ENCODE data around the gene HNF1A.

Gene HNF1A

DNA sequence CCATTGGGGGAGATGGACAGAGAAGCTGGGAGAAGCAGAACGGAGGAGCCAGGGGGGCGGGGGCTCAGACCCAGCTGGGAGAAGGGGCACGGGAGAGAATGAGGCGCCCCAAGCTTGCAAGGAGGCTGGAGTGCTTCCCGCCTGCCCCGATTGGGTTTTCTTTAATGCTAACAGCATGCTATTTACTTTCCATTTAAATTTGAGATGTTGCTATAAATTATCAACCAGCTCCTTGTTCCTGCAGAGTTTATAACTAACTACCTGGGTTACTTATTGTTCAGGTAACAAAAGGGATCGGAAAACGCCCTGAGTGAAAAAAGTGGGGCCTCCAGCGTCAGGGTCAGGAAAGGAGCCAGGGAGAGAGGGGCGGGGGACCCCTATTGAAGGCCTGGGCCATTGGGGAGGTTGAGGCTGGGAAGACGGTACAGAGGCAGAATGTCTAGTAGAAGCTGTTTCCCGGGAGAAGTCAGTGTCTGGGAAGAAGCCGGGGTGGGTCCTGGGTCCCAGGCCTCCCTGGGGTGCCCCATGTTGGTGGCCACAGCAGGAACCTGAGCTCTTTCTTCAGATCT is 2.5 kb downstream of the HNF1A start:
- DNase-seq (ENCODE audit: low read depth), result no peak
- no peak for TF ChIP-seq CTCF (IDR thresholded peaks at IDR 0.05; ENCODE audit: insufficient read depth, low read depth, low read length, missing control alignments)

DNA sequence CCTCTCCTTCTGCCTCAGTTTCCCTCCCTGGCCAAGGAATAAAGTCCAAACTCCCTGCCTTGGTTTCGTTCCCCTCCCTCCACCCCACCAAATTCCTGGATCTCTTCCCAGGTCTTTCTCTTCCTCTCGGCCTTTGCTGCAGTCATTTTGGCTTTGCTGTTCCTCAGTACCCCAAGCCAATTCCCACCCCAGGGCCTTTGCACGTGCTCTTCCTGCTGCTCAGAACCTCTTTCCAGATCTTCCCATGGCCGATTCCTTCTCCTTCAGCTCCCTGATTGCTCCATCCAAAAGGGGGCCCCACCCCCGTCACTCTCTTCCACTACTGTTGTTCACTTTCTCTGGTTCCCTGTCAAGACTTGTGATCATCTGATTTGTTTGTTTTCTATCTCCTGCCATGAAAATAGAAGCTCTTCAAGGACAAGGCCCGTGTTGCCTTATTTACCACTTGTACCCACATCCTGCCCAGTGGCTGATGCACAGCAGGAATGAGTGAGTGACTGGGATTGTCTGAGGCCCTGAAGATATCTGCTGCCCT is 3.1 kb downstream of the HNF1A start:
- H3K4me3 ChIP-seq (ENCODE audit: low read depth, low read length), result no peak overlapping the region
- no peak for TF ChIP-seq CTCF (IDR thresholded peaks at IDR 0.05; ENCODE audit: insufficient read depth, low read depth, low read length, missing control alignments)
- no peak for DNase-seq (ENCODE audit: low read depth)

More for the DNA sequence above, 2.5 kb downstream of the HNF1A start:
- no peak overlapping the region for H3K4me3 ChIP-seq (ENCODE audit: low read depth, low read length)

DNA sequence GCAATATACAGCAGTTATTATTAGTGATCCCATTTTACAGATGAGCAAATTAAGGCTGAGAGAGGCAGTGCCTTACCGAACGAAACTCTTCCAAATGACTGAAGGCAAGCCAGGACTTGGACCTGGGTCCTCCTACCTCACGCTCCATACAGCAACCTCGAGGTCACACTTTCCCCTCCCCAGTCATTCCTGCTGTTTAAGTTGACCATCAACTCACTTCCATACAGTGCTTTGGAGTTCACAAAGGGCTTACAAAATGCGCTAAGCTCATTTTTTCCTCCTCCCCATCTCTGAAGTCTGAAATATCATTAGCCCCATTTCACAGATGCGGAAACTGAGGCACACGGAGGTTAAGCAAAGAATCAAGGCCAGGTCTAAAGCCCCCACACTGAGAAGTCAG is 4.3 kb downstream of the HNF1A start:
- DNase-seq (ENCODE audit: low read depth), result no peak
- no peak overlapping the region for H3K4me3 ChIP-seq (ENCODE audit: low read depth, low read length)
- TF ChIP-seq CTCF (IDR thresholded peaks at IDR 0.05; ENCODE audit: insufficient read depth, low read depth, low read length, missing control alignments), result no peak

DNA sequence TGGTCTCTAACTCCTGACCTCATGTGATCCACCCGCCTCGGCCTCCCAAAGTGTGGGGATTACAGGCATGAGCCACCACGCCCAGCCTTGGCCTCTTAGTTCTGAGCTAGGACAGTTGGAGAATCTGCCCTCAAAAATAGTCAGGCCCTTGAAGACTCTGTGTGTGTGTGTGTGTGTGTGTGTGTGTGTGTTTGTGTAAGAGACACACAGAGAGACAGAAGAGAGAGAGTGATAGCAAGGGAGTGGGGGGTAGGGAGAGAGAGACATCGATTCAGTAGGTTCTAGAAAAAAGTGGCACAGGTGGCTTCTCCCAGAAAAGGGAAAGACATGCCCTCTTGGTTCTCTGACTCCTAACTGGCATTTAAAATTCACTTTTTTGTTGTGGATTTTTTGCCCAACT is 5.4 kb downstream of the HNF1A start:
- no peak for DNase-seq (ENCODE audit: low read depth)
- no peak overlapping the region for H3K4me3 ChIP-seq (ENCODE audit: low read depth, low read length)
- TF ChIP-seq CTCF (IDR thresholded peaks at IDR 0.05; ENCODE audit: insufficient read depth, low read depth, low read length, missing control alignments), result no peak

- no peak for TF ChIP-seq CTCF (IDR thresholded peaks at IDR 0.05; ENCODE audit: insufficient read depth, low read depth, low read length, missing control alignments)
- no peak overlapping the region for H3K4me3 ChIP-seq (ENCODE audit: low read depth, low read length)
- no peak for DNase-seq (ENCODE audit: low read depth)
These were observed 6.1 kb downstream of the HNF1A start for GRCh38 chr12:120984351-120984898.

DNA sequence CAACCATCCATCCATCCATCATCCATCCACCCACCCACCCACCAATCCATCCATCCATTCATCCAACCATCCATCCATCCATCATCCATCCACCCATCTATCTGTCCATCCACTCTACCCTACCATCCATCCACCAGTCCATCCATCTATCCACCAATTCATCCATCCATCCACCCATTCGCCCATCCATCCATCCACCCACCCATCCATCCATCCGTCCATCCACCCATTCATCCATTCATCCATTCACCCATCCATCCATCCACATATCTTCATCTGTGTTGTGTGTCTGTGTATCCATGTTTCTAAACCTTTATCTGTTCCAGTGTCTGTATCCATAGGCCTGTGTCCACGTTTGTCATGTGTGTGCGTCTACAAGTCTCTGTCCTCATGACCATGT is 9.9 kb downstream of the HNF1A start:
- no peak for TF ChIP-seq CTCF (IDR thresholded peaks at IDR 0.05; ENCODE audit: insufficient read depth, low read depth, low read length, missing control alignments)
- H3K4me3 ChIP-seq (ENCODE audit: low read depth, low read length), result no peak overlapping the region
- no peak for DNase-seq (ENCODE audit: low read depth)

DNA sequence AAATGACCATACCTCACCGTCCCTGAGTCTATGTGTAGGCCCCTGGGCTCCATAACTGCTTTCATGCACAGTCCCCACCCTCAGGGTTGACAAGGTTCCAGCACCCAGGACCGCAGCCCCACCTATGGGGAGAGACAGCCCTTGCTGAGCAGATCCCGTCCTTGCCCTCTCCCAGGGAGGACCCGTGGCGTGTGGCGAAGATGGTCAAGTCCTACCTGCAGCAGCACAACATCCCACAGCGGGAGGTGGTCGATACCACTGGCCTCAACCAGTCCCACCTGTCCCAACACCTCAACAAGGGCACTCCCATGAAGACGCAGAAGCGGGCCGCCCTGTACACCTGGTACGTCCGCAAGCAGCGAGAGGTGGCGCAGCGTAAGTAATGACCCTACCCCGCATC is 10.3 kb downstream of the HNF1A start:
- TF ChIP-seq CTCF (IDR thresholded peaks at IDR 0.05; ENCODE audit: insufficient read depth, low read depth, low read length, missing control alignments), result no peak
- no peak overlapping the region for H3K4me3 ChIP-seq (ENCODE audit: low read depth, low read length)
- no peak for DNase-seq (ENCODE audit: low read depth)

Data from GM12865 (cell line).